BE2C (cell line): Measurements from ENCODE around the gene EHD2.

Source experiments
- DNase-seq: peaks from one replicate; pipeline ENCODE4 v3.0.0-alpha.2; 2020
- H3K27me3 ChIP-seq: fragments of 250-450 bp; sonication (Bioruptor Pico); 2 replicates; pipeline ENCODE4 v1.5.1; 2020; ENCODE audit warnings: mild to moderate bottlenecking
- H3K36me3 ChIP-seq: fragments of 250-450 bp; sonication (Bioruptor Pico); 2 replicates; pipeline ENCODE4 v1.5.1; 2020; ENCODE audit warnings: mild to moderate bottlenecking
- H3K4me1 ChIP-seq: fragments of 250-450 bp; sonication (Bioruptor Pico); 2 replicates; pipeline ENCODE4 v1.5.1; 2020
- H3K4me3 ChIP-seq: 2 replicates; pipeline ENCODE4 v1.5.1; 2011; ENCODE audit warnings: low read depth, low read length
- H3K9me3 ChIP-seq: fragments of 250-450 bp; sonication (Bioruptor Pico); 2 replicates; pipeline ENCODE4 v1.5.1; 2020
- CTCF ChIP-seq: IDR thresholded peaks from 2 replicates; pipeline ENCODE4 v1.5.1; 2012; ENCODE audit warnings: mild to moderate bottlenecking, low read depth, low read length

Gene EHD2

GRCh38 chr19:47679251-47679900 lies 33.8 kb upstream of the EHD2 start:
- peaks cover 26% of the 10 kb centered on the region for H3K36me3 ChIP-seq
- no peaks in the 10 kb centered on the region for H3K27me3 ChIP-seq
- H3K9me3 ChIP-seq, result no peaks in the 10 kb centered on the region
- no peaks in the 10 kb centered on the region for H3K4me1 ChIP-seq
- TF ChIP-seq CTCF, result no peak
- no peak for DNase-seq
- H3K4me3 ChIP-seq, result no peak overlapping the region

- no peak for DNase-seq
- no peaks in the 10 kb centered on the region for H3K9me3 ChIP-seq
- no peaks in the 10 kb centered on the region for H3K27me3 ChIP-seq
- no peak overlapping the region for H3K4me3 ChIP-seq
- no peak for TF ChIP-seq CTCF
- no peaks in the 10 kb centered on the region for H3K4me1 ChIP-seq
- H3K36me3 ChIP-seq, result peaks cover 29% of the 10 kb centered on the region
Measured at GRCh38 chr19:47679922-47680857, 33.0 kb upstream of the EHD2 start.

DNA sequence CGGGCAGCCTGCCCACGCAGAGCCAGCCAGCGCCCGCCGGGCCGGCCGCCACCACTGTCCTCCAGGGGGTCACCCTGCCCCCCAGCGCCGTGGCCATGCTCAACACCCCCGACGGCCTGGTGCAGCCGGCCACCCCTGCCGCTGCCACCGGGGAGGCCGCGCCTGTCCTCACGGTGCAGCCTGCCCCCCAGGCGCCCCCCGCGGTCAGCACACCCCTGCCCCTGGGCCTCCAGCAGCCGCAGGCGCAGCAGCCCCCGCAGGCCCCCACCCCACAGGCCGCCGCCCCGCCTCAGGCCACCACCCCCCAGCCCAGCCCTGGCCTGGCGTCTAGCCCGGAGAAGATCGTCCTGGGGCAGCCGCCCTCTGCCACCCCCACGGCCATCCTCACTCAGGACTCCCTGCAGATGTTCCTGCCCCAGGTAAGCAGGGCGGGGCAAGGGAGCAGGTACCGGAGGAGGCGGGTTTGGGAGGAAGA lies 32.3 kb upstream of the EHD2 start:
- DNase-seq, result no peak
- Histone ChIP-seq H3K36me3 (peaks cover 29% of the 10 kb centered on the region), H3K4me3 (no peak overlapping the region), H3K4me1 (no peaks in the 10 kb centered on the region), H3K9me3 (no peaks in the 10 kb centered on the region), H3K27me3 (no peaks in the 10 kb centered on the region)
- no peak for TF ChIP-seq CTCF

DNA sequence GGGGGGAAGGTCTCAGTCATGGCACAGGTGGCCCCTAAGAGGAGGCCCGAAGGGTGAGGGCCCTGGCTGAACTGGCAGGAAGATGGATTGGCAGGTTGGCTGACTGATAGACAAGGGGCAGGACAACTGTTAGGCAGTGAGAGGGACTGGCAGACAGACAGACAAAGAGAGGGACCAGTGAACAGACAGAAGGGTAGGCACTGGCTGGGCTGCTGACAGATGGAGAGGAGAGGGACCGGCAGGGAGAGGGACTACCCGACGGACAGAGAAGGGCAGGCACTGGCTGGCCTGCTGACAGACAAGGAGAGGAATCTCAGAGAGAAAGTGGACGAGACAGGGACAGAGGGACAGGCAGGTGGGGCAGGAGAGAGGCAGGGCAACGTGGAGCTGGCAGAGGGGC lies 31.8 kb upstream of the EHD2 start:
- Histone ChIP-seq H3K4me3 (no peak overlapping the region), H3K36me3 (peaks cover 29% of the 10 kb centered on the region), H3K27me3 (no peaks in the 10 kb centered on the region), H3K4me1 (no peaks in the 10 kb centered on the region), H3K9me3 (no peaks in the 10 kb centered on the region)
- no peak for TF ChIP-seq CTCF
- DNase-seq, result no peak

GRCh38 chr19:47681936-47682335 lies 31.3 kb upstream of the EHD2 start:
- Histone ChIP-seq H3K27me3 (no peaks in the 10 kb centered on the region), H3K4me3 (no peak overlapping the region), H3K36me3 (peaks cover 26% of the 10 kb centered on the region), H3K4me1 (no peaks in the 10 kb centered on the region), H3K9me3 (no peaks in the 10 kb centered on the region)
- no peak for TF ChIP-seq CTCF
- no peak for DNase-seq

DNA sequence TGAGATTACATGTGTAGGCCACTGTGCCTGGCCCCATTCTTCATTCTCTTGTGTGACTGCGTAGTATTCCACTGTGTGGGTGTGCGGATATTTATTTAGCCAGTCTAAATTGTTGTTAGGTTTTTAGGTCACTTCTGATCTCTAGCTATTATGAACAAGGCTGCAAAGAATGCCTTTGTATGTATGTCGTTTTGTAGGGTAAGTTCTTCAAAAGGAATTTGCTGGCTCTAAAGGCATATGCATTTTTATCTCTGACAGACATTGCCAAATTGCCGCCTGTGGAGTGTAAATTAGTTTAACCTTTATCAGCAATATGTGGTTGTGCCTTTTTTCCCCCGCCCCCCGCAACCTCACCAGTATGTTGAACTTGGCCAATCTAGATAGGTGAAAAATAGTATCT lies 30.3 kb upstream of the EHD2 start:
- no peak overlapping the region for H3K4me3 ChIP-seq
- no peaks in the 10 kb centered on the region for H3K27me3 ChIP-seq
- H3K36me3 ChIP-seq, result peaks cover 25% of the 10 kb centered on the region
- TF ChIP-seq CTCF, result no peak
- no peaks in the 10 kb centered on the region for H3K9me3 ChIP-seq
- no peak for DNase-seq
- no peaks in the 10 kb centered on the region for H3K4me1 ChIP-seq
